Stimulated activated CD4-positive, alpha-beta T cell treated with anti-CD3 and anti-CD28 coated beads, Interleukin-4, amount 100 ng/mL, for 1 hour (primary cell): ENCODE results near the gene KIF4B.
"Not testable (repeated sequence)": the region's sequence is repeated elsewhere in the genome, so short reads cannot be mapped to it uniquely, and the experiment has no call there.

Experiments
- DNase-seq: peaks from one replicate; pipeline ENCODE4 v3.0.0-alpha.2; 2020

Gene KIF4B

GRCh38 chr5:155013526-155013925 lies at the start of gene KIF4B:
TSS of gene KIF4B (plus strand) at chr5:155013755. CDS start at chr5:155013860, 105 bp downstream.
- DNase-seq: no peak

GRCh38 chr5:154966081-154966841 lies 47.3 kb upstream of the KIF4B start:
- DNase-seq: no peak

GRCh38 chr5:154966874-154967273 lies 46.7 kb upstream of the KIF4B start:
- DNase-seq: no peak

GRCh38 chr5:154967421-154968024 lies 46.0 kb upstream of the KIF4B start:
- DNase-seq: no peak

- no peak for DNase-seq
These were observed 44.6 kb upstream of the KIF4B start for GRCh38 chr5:154968953-154969352.

- DNase-seq: no peak
These were observed 42.8 kb upstream of the KIF4B start for GRCh38 chr5:154970759-154971158.

DNA sequence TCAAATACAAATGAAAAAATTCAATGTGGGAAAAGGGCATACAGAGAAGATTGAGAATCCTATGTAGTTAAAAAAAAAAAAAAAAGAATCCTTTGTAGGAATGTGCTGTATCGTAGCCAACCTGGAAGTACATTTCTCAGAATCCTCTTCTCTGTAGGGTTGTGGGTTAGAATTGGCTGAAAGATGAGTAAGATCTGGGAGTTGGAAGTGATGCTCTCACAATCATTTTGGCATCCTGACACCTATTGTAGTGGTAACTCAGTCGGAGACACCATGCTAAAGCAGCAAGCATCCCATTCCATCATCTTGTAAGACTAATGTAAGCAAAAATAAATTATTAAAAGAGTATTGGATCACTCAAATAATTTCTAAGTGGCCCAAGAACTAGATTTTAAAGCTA lies 42.1 kb upstream of the KIF4B start:
- DNase-seq: no peak

GRCh38 chr5:154972476-154973080 lies 41.0 kb upstream of the KIF4B start:
- DNase-seq: no peak

DNA sequence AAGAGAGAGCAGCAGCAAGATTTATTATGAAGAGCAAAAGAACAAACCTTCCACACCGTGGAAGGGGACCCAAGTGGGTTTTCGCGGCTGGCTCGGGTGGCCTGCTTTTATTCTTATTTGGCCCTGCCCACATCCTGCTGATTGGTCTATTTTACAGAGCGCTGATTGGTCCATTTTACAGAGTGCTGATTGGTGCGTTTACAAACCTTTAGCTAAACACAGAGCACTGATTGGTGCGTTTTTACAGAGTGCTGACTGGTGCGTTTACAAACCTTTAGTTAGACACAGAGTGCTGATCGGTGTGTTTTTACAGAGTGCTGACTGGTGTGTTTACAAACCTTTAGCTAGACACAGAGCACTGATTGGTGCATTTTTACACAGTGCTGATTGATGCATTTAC lies 37.5 kb upstream of the KIF4B start:
- DNase-seq: not testable (repeated sequence)

DNA sequence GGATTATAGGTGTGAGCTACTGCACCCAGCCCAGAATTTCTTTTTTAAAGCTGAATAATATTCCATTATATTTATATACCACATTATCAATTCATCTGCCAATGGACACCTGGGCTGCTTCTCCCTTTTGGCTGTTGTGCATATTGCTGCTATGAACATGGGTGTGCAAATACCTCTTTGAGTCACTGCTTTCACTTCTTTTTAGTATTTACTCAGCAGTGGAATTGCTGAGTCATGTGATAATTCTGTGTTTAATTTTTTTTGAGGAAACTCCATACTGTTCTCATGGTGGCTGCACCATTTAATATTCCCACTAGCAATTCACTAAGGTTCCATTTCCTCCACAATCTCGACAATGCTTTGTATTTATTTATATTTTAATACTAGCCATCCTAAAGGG lies 36.1 kb upstream of the KIF4B start:
- DNase-seq: no peak

DNA sequence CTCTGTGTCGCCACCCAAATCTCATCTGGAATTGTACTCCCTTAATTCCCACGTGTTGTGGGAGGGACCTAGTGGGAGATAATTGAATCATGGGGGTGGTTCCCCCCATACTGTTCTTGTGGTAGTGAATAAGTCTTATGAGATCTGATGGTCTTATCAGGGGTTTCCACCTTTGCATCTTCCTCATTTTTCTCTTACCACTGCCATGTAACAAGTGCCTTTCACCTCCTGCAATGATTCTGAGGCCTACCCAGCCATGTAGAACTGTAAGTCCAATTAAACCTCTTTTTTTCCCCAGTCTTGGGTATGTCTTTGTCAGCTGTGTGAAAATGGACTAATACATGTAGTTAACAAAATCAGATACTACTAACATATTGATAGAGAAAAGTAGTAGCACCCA lies 35.3 kb upstream of the KIF4B start:
- not testable (repeated sequence) for DNase-seq

GRCh38 chr5:154984946-154985516 lies 28.5 kb upstream of the KIF4B start:
- no peak for DNase-seq

DNA sequence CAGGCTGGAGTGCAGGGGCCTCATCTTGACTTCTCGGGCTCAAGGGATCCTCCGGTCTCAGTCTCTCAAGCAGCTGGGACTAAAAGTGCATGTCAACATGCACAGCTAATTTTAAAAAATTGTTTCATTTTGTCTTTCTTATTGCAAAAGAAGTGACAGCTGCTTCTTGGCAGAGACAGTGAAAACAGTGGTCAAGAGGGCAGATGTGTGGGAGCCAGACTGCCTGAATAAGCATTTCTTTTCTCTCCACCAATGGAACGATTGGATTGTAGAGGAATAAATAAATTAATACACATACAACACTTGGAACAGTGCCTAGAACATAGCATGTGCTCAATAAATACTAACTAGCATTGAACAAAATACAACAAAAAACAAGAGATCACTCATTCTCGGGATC lies 27.4 kb upstream of the KIF4B start:
- no peak for DNase-seq

DNA sequence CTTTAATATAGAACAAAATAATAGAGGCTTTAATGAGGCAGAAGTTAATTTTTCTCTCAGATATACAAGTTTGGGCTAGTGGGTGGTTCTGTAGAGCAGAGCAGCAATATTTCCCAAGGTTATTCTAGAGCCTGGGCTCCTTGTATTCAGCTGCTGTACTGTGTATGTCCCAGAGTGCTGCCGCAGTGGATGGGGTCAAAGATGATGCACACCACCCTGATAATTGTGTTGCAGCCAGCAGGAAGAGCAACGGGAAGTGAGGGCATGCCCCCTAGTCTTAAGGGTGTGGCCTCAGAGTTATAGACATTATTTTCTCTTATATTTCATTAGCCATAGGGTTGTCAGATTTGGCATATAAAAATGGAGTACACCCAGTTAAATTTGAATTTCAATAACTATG lies 23.9 kb upstream of the KIF4B start:
- DNase-seq: no peak

DNA sequence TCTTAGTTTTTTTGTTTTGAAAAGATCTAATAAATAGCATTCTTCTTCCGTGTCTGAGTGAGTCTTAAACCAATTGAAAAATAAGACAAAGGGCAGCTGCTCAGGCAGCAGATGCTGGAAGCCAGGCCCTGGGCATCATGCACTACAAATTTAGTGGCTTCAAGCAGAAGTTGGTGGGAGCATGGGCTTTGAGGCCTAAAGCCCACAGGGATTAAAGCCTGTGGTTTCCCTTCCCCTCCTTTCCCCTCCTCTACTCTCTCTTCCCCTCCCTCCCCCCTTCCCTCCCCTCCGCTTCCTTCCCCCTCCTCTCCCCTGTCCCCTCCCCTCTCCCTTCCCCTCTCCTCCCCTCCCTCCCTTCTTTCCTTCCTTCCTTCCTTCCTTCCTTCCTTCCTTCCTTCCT lies 20.1 kb upstream of the KIF4B start:
- no peak for DNase-seq

- no peak for DNase-seq
These were observed 17.9 kb upstream of the KIF4B start for GRCh38 chr5:154995679-154996078.

DNA sequence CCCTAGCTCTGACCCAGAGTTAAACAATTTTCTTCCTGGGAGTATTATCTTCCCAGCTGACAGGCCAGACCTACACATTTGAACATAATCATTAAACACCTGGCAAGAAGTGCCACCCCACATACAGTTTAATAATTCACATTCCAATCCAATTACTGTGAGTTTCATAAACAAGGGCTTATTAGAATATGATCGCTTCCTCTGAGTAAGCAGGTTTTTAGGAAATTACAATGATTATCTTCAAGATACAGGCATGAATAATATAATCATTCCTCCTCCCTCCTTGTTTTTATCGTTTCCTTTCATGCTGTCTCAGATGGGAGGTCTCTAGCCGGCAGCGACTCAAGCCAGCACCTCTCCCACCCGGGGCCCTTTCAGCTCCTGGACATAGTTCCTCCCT lies 15.8 kb upstream of the KIF4B start:
- DNase-seq: no peak

DNA sequence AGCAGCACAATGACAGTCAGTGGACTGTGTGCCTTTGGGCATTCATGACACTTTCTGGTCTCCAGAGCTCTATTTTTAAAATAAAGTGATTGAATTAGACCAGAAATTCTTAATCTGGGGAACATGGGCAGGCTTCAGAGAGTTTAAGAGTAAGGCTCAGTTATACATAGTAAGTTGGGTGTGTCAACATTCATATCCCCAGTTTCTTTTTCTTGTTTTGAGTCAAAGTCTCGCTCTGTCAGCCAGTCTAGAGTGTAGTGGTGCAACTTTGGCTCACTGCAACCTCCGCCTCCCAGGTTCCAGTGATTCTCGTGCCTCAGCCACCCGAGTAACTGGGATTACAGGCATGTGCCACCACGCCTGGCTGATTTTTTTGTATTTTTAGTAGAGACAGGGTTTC lies 13.7 kb upstream of the KIF4B start:
- no peak for DNase-seq

DNA sequence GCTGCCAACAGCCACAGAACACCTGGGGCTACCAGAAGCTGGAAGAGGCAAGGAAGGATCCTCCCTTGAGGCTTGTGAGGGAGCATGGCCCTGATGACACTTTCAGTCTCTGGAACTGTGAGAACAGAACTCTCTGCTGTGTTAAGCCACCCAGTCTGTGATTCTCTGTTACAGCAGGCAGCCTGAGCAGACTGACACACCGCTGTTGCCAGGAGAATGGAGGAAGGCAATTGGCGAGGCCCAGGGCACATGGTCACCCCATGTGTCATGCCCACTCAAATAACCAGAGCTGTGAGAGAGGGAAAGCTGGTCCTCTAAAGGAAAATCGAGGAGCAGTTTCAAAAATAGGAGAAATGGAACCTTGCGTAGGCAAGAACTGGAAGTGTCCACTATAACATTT lies 12.0 kb upstream of the KIF4B start:
- DNase-seq: no peak

- DNase-seq: not testable (repeated sequence)
These were observed 10.8 kb upstream of the KIF4B start for GRCh38 chr5:155002722-155003121.

DNA sequence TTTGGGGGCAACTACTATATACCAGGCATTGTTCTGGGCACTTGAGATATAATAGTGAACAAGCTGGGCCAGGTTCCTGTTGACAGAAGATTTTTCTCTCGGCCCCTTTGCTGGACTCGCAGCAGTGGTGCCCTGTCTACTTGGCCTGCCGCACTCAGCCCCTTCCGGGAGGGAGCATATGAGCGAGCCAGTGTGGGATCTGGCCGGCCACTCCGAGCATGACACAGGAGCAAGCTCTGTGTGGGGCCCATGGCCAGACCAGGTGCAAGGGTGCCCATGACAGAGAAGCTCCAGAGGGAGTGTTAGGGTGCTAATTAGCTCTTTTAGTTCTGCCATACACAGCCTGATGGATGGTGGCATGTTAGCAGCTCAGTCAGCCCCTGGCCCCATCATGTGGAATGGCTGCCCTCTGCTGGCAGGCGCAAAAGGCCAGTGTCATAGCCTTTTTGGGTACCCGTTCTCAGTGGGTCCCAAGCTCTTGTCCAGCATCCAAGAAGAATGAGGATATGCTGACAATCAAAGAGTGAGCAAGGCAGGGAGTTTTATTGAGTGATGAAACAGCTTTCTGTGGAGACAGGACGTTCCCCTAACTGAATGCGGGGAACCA lies 9.3 kb upstream of the KIF4B start:
- DNase-seq: peak; percentile 21

GRCh38 chr5:155006265-155006664 lies 7.3 kb upstream of the KIF4B start:
- DNase-seq: not testable (repeated sequence)

DNA sequence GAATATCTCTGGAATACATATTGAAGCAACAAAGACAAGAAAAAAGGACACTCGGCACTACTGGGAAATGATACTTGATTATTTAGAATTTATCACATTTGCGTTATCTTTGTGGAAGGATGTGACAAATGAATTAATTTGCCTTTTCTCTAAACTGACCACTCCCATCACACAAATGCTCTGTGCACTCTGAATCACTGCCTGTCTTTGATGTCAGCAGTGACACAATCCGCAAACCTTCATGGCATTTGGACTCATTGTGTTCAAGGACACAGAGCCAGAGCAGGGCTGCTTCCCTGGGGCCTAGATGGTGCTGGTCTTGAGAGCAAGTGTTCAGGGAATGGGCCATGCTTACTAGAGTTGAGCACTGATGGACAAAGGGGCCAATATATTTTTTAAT lies 4.9 kb upstream of the KIF4B start:
- DNase-seq: no peak

DNA sequence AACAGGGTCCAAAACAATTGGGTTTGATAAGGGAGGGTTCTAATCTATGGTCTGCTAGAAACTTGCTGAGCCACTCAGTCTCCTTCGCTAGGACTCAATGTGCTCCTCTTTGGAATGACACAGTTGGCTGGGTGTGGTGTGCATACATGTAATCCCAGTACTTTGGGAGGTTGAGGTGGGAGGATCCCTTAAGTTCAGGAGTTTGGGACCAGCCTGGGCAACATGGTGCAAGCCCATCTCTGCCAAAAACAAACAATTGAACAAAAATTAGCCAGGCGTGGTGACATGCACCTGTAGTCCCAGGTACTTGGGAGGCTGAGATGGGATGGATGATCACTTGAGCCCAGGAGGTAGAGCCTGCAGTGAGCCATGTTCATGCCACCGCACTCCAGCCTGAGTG lies 2.7 kb upstream of the KIF4B start:
- no peak for DNase-seq
